Sigmoid colon (tissue), 3 donors: ENCODE data around the gene RHBDF1.

Experiments
- POLR2A ChIP-seq, 2 donors: fragments of 450-650 bp; IDR thresholded peaks; one replicate each; pipeline ENCODE4 v1.6.1; 2016; ENCODE audit warnings: antibody characterized with exemption in 2 of 2, mild to moderate bottlenecking in 2 of 2, moderate library complexity in 2 of 2
- TF ChIP-seq, protein P1 (sequence below), 4 experiments: fragments of 450-650 bp in 3 of 4; fragments of 200-600 bp in 1 of 4; IDR thresholded peaks; one replicate each; pipeline ENCODE4 v1.5.1; 2016 to 2019; ENCODE audit warnings: antibody characterized with exemption in 4 of 4, mild to moderate bottlenecking in 3 of 4, moderate library complexity in 2 of 4

DNA sequence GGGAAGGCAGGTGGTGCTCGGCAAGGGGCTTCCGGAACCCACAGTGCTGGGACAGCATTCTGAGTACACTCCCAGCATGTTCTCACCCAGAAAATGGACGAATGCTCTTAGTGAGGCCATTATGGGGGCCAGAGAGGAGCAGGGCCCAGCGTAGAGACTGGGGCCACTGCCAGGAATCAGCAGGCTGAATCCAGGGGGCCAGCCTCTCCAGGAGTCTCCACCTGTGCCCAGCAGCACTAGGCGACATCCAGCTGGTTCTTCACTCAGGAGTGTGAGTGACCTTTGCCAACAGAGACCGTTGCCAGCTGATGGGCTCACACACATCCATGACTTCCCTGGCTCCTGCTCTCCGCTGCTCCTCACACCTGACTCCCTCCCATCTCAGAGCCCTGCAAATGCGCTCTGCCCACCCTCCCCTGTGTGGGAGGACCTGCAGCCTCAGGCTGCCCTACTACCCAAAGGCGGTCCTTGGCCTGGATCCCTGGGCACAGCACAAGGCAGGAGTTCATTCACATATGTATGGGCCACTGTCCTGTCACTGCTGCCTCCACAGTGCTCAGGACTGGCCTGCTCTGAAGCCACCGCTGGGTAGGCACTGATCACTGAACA lies 5.1 kb downstream of the RHBDF1 start:
- TF ChIP-seq, protein P1, sequence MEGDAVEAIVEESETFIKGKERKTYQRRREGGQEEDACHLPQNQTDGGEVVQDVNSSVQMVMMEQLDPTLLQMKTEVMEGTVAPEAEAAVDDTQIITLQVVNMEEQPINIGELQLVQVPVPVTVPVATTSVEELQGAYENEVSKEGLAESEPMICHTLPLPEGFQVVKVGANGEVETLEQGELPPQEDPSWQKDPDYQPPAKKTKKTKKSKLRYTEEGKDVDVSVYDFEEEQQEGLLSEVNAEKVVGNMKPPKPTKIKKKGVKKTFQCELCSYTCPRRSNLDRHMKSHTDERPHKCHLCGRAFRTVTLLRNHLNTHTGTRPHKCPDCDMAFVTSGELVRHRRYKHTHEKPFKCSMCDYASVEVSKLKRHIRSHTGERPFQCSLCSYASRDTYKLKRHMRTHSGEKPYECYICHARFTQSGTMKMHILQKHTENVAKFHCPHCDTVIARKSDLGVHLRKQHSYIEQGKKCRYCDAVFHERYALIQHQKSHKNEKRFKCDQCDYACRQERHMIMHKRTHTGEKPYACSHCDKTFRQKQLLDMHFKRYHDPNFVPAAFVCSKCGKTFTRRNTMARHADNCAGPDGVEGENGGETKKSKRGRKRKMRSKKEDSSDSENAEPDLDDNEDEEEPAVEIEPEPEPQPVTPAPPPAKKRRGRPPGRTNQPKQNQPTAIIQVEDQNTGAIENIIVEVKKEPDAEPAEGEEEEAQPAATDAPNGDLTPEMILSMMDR (IDR thresholded peaks at IDR 0.05), result no peak
- TF ChIP-seq POLR2A (IDR thresholded peaks at IDR 0.05), result no peak
